ENCODE data around the gene MBD6.

GRCh38 chr12:57526477-57527126, 4.0 kb downstream of the MBD6 start:
- TF ChIP-seq EZH2 (IDR thresholded peaks at IDR 0.05; ENCODE audit: insufficient read depth, poor library complexity, severe bottlenecking) (no peak), EZH2phosphoT487 (IDR thresholded peaks at IDR 0.05; ENCODE audit: insufficient read depth, low read depth) (no peak)
